ENCODE data around the gene TSPYL2.

TSPYL2 gene

GRCh38 chrX:53072418-53073114 is 9.6 kb upstream of the TSPYL2 start:
- TF ChIP-seq, protein P1, sequence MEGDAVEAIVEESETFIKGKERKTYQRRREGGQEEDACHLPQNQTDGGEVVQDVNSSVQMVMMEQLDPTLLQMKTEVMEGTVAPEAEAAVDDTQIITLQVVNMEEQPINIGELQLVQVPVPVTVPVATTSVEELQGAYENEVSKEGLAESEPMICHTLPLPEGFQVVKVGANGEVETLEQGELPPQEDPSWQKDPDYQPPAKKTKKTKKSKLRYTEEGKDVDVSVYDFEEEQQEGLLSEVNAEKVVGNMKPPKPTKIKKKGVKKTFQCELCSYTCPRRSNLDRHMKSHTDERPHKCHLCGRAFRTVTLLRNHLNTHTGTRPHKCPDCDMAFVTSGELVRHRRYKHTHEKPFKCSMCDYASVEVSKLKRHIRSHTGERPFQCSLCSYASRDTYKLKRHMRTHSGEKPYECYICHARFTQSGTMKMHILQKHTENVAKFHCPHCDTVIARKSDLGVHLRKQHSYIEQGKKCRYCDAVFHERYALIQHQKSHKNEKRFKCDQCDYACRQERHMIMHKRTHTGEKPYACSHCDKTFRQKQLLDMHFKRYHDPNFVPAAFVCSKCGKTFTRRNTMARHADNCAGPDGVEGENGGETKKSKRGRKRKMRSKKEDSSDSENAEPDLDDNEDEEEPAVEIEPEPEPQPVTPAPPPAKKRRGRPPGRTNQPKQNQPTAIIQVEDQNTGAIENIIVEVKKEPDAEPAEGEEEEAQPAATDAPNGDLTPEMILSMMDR (conservative IDR thresholded peaks at IDR 0.05; ENCODE audit: low read depth, low read length) = no peak
- H3K4me3 ChIP-seq (ENCODE audit: low read depth, low read length) = no peak overlapping the region
- DNase-seq (ENCODE audit: low read depth) = no peak

DNA sequence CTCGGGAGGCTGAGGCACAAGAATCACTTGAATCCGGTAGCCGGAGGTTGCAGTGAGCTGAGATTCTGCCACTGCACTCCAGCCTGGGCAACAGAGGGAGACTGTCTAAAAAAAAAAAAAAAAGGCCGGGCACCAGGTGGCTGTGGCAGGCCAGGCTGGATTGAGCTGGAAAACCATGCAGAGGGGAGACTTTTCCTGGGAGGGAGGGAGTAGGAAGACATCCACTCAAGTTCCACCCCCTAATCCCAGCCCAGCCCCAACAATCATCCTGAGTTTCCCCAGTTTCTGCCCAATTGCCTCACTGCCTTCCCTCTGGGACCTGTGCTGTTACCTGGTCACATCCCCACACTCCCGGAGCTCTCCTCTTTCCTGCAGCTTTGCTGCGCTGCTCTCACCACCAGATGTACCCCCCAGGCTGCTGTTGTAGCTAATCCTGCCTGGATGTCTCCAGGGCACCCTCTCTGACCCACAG is 9.0 kb upstream of the TSPYL2 start:
- H3K4me3 ChIP-seq (ENCODE audit: low read depth, low read length) = no peak overlapping the region
- TF ChIP-seq, protein P1 (conservative IDR thresholded peaks at IDR 0.05; ENCODE audit: low read depth, low read length) = no peak
- DNase-seq (ENCODE audit: low read depth) = no peak

GRCh38 chrX:53075011-53075410 is 7.2 kb upstream of the TSPYL2 start:
- DNase-seq (ENCODE audit: low read depth) = no peak
- no peak overlapping the region for H3K4me3 ChIP-seq (ENCODE audit: low read depth, low read length)
- TF ChIP-seq, protein P1 (conservative IDR thresholded peaks at IDR 0.05; ENCODE audit: low read depth, low read length) = no peak

GRCh38 chrX:53076671-53077070 is 5.5 kb upstream of the TSPYL2 start:
- TF ChIP-seq, protein P1 (conservative IDR thresholded peaks at IDR 0.05; ENCODE audit: low read depth, low read length) = no peak
- no peak overlapping the region for H3K4me3 ChIP-seq (ENCODE audit: low read depth, low read length)
- DNase-seq (ENCODE audit: low read depth) = no peak

- H3K4me3 ChIP-seq (ENCODE audit: low read depth, low read length) = no peak overlapping the region
- no peak for DNase-seq (ENCODE audit: low read depth)
- TF ChIP-seq, protein P1 (conservative IDR thresholded peaks at IDR 0.05; ENCODE audit: low read depth, low read length) = no peak
These were observed 4.7 kb upstream of the TSPYL2 start for GRCh38 chrX:53077207-53078197.

DNA sequence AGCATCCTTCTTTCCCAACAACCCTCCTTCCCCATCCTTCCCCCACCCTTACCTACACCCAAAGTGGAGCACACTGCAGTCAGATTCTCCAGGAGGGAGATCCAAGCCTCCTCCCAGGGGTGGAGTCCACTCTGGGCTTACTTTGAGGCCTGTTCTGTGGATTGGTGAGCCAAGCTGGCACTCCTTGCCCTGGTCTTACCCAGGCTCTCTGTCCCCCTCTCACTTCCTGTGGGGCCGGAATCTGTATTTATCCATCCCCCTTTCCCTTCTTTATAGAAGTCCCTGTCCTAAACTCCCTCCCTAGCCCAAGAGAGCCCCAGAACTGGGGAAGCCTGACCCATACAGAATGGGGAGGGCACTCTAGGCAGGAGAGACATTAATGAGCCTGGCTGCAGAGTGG is 3.2 kb upstream of the TSPYL2 start:
- TF ChIP-seq, protein P1 (conservative IDR thresholded peaks at IDR 0.05; ENCODE audit: low read depth, low read length) = no peak
- H3K4me3 ChIP-seq (ENCODE audit: low read depth, low read length) = no peak overlapping the region
- no peak for DNase-seq (ENCODE audit: low read depth)

Measured in choroid plexus epithelial cell (primary cell).